ENCODE measurements around the gene MAGI1.

GRCh38 chr3:65988411-65989180 is 50.1 kb downstream of the MAGI1 start:
- TF ChIP-seq CTCF (IDR thresholded peaks at IDR 0.05; ENCODE audit: insufficient read depth, low read length) (no peak), GABPA (IDR thresholded peaks at IDR 0.05; ENCODE audit: low read depth) (no peak)

Data from HL-60 (cell line).